GM18517 (cell line): ENCODE results near the gene MYO18B.

Source experiments
- ATAC-seq: cut with Tn5 transposase; IDR thresholded peaks from one replicate; pipeline ENCODE4 v1.9.1; 2021; ENCODE audit warnings: mild to moderate bottlenecking, moderate library complexity; ENCODE audit not compliant: unreplicated experiment

Gene MYO18B

GRCh38 chr22:25747245-25747944 lies 5.4 kb downstream of the MYO18B start:
- ATAC-seq, result no peak

GRCh38 chr22:25748140-25748539 lies 6.2 kb downstream of the MYO18B start:
- no peak for ATAC-seq

GRCh38 chr22:25748704-25749103 lies 6.7 kb downstream of the MYO18B start:
- no peak for ATAC-seq

GRCh38 chr22:25749420-25750169 lies 7.6 kb downstream of the MYO18B start:
- no peak for ATAC-seq

- ATAC-seq, result no peak
These were observed 8.7 kb downstream of the MYO18B start for GRCh38 chr22:25750569-25751173.

GRCh38 chr22:25751174-25751581 lies 9.2 kb downstream of the MYO18B start:
- ATAC-seq, result no peak

GRCh38 chr22:25752615-25753214 lies 10.7 kb downstream of the MYO18B start:
- ATAC-seq, result no peak

- no peak for ATAC-seq
These were observed 11.3 kb downstream of the MYO18B start for GRCh38 chr22:25753252-25753651.

- ATAC-seq, result no peak
These were observed 12.7 kb downstream of the MYO18B start for GRCh38 chr22:25754527-25755202.

GRCh38 chr22:25757686-25758085 lies 15.7 kb downstream of the MYO18B start:
- ATAC-seq, result no peak

- no peak for ATAC-seq
These were observed 16.3 kb downstream of the MYO18B start for GRCh38 chr22:25758316-25758715.

- ATAC-seq, result no peak
These were observed 17.8 kb downstream of the MYO18B start for GRCh38 chr22:25759825-25760231.

GRCh38 chr22:25760294-25760693 lies 18.3 kb downstream of the MYO18B start:
- ATAC-seq, result no peak

- ATAC-seq, result no peak
These were observed 19.0 kb downstream of the MYO18B start for GRCh38 chr22:25760848-25761595.

GRCh38 chr22:25762147-25762546 lies 20.2 kb downstream of the MYO18B start:
- no peak for ATAC-seq

- ATAC-seq, result no peak
These were observed 21.3 kb downstream of the MYO18B start for GRCh38 chr22:25763239-25763777.

GRCh38 chr22:25764270-25765015 lies 22.5 kb downstream of the MYO18B start:
- no peak for ATAC-seq

- ATAC-seq, result no peak
These were observed 23.0 kb downstream of the MYO18B start for GRCh38 chr22:25765016-25765367.

GRCh38 chr22:25765801-25766200 lies 23.8 kb downstream of the MYO18B start:
- ATAC-seq, result no peak
